CD1c-positive myeloid dendritic cell (primary cell): ENCODE measurements around the gene EFEMP1.
A peak's percentile ranks its signal among the peaks of the same experiment; 100 is the strongest.

Experiments used
- DNase-seq: peaks from one replicate; pipeline ENCODE4 v3.0.0-alpha.2; 2016; ENCODE audit errors: extremely low spot score

The EFEMP1 gene

GRCh38 chr2:55898386-55899040 lies 25.1 kb downstream of the EFEMP1 start:
- no peak for DNase-seq

GRCh38 chr2:55896633-55897032 lies 26.9 kb downstream of the EFEMP1 start:
- DNase-seq = no peak

- no peak for DNase-seq
These were observed 28.9 kb downstream of the EFEMP1 start for GRCh38 chr2:55894720-55895119.

GRCh38 chr2:55891671-55892094 lies 31.9 kb downstream of the EFEMP1 start:
- no peak for DNase-seq

GRCh38 chr2:55888936-55889335 lies 34.6 kb downstream of the EFEMP1 start:
- DNase-seq = no peak

GRCh38 chr2:55887901-55888624 lies 35.5 kb downstream of the EFEMP1 start:
- DNase-seq = no peak

- DNase-seq = no peak
These were observed 36.2 kb downstream of the EFEMP1 start for GRCh38 chr2:55887351-55887750.

- DNase-seq = no peak
These were observed 37.7 kb downstream of the EFEMP1 start for GRCh38 chr2:55885944-55886281.

GRCh38 chr2:55885127-55885943 lies 38.2 kb downstream of the EFEMP1 start:
- no peak for DNase-seq

- no peak for DNase-seq
These were observed 39.8 kb downstream of the EFEMP1 start for GRCh38 chr2:55883829-55884228.

- DNase-seq = no peak
These were observed 40.2 kb downstream of the EFEMP1 start for GRCh38 chr2:55883357-55883756.

- DNase-seq = no peak
These were observed 40.6 kb downstream of the EFEMP1 start for GRCh38 chr2:55882954-55883353.

- DNase-seq = no peak
These were observed 43.0 kb downstream of the EFEMP1 start for GRCh38 chr2:55880416-55881143.

GRCh38 chr2:55879976-55880375 lies 43.6 kb downstream of the EFEMP1 start:
- no peak for DNase-seq

GRCh38 chr2:55877087-55877436 lies 46.5 kb downstream of the EFEMP1 start:
- DNase-seq = no peak

- no peak for DNase-seq
These were observed 47.0 kb downstream of the EFEMP1 start for GRCh38 chr2:55876429-55877086.

GRCh38 chr2:55875434-55876135 lies 48.0 kb downstream of the EFEMP1 start:
- DNase-seq = no peak

- no peak for DNase-seq
These were observed 49.2 kb downstream of the EFEMP1 start for GRCh38 chr2:55874338-55874737.

- DNase-seq = peak; percentile 76
These were observed 51.9 kb downstream of the EFEMP1 start for GRCh38 chr2:55871637-55872036.

- no peak for DNase-seq
These were observed 53.8 kb downstream of the EFEMP1 start for GRCh38 chr2:55869637-55870325.
